A549 (cell line): ENCODE results near the gene MPDU1. TPM values are rescaled to one million over a fixed set of nuclear protein-coding genes. Genes with fewer than 3 reads are reported as not detected.
A peak's percentile ranks its signal among the peaks of the same experiment; 100 is the strongest.

Experiments
- ATAC-seq, 2 experiments: fragments of 200-7000 bp in 1 of 2; fragments of >200 bp in 1 of 2; cut with Nextera tagmentation in 1 of 2; cut with Tn5 transposase in 1 of 2; 3 replicates each; pipeline versions ENCODE4 v1.8.0 to v1.9.1; 2018 to 2020; ENCODE audit warnings: mild to moderate bottlenecking in 1 of 2, moderate library complexity in 1 of 2
- CTCF ChIA-PET: fragments of 300-600 bp; sonication (Branson Sonifier 250); formaldehyde crosslinking; extraction: SDS; loops from one replicate; lab custom pipeline; 2021; ENCODE audit warnings: antibody characterized with exemption, inconsistent platforms; lab: Yijun Ruan, JAX
- POLR2A ChIA-PET: fragments of 350-600 bp; formaldehyde crosslinking; extraction: SDS; loops from one replicate; lab custom pipeline; 2021; ENCODE audit warnings: antibody characterized with exemption, inconsistent platforms; lab: Yijun Ruan, JAX
- DNase-seq, 2 experiments: peaks; one replicate each; pipeline versions ENCODE4 v3.0.0 to v3.0.0-alpha.2; 2011 to 2016; ENCODE audit warnings: low read depth in 1 of 2, low spot score in 1 of 2
- FAIRE-seq: peaks from 2 replicates; lab custom pipeline; 2011; peaks lifted over from hg19 to GRCh38; lab: Jason Lieb, UNC
- H3K27ac ChIP-seq, 2 experiments: fragments of >200 bp; sonication (Bioruptor Twin); formaldehyde crosslinking; 3 replicates each; pipeline ENCODE4 v1.5.1; 2016 to 2017
- H3K4me1 ChIP-seq: fragments of >200 bp; sonication (Bioruptor Twin); formaldehyde crosslinking; 3 replicates; pipeline ENCODE4 v1.6.1; 2016
- H3K4me2 ChIP-seq: fragments of >200 bp; sonication (Bioruptor Twin); formaldehyde crosslinking; 3 replicates; pipeline ENCODE4 v1.6.1; 2016
- H3K4me3 ChIP-seq: fragments of >200 bp; sonication (Bioruptor Twin); formaldehyde crosslinking; 3 replicates; pipeline ENCODE4 v1.5.1; 2016
- H3K9me3 ChIP-seq: fragments of >200 bp; sonication (Bioruptor Twin); formaldehyde crosslinking; 3 replicates; pipeline ENCODE4 v1.6.1; 2016
- ATOH8 ChIP-seq: fragments of 250-450 bp; sonication (Bioruptor Pico); IDR thresholded peaks from 2 replicates; pipeline ENCODE4 v1.5.0; 2020; ENCODE audit warnings: low read depth, mild to moderate bottlenecking, moderate library complexity
- BCL3 ChIP-seq: fragments of >200 bp; sonication (Bioruptor Twin); formaldehyde crosslinking; IDR thresholded peaks from 3 replicates; pipeline ENCODE4 v1.6.1; 2016
- BHLHE40 ChIP-seq: IDR thresholded peaks from 2 replicates; pipeline ENCODE4 v1.6.1; 2012; ENCODE audit warnings: low read depth, low read length, inconsistent platforms
- CHD4 ChIP-seq: fragments of 200-600 bp; sonication (generic); IDR thresholded peaks from 2 replicates; pipeline ENCODE4 v1.6.1; 2016; ENCODE audit warnings: antibody characterized with exemption, mild to moderate bottlenecking, borderline replicate concordance
- E2F6 ChIP-seq: IDR thresholded peaks from 2 replicates; pipeline ENCODE4 v1.6.1; 2012; ENCODE audit warnings: low read depth, borderline replicate concordance
- EHF ChIP-seq: fragments of 250-450 bp; sonication (Bioruptor Pico); IDR thresholded peaks from 2 replicates; pipeline ENCODE4 v1.5.0; 2020; ENCODE audit warnings: mild to moderate bottlenecking
- EHMT2 ChIP-seq: fragments of 200-600 bp; sonication (generic); IDR thresholded peaks from 2 replicates; pipeline ENCODE4 v1.6.1; 2016; ENCODE audit warnings: antibody characterized with exemption, low read depth, mild to moderate bottlenecking, moderate library complexity
- ELK1 ChIP-seq: fragments of 150-350 bp; IDR thresholded peaks from 2 replicates; pipeline ENCODE4 v1.6.1; 2014; ENCODE audit warnings: low read depth, mild to moderate bottlenecking, low read length
- EP300 ChIP-seq, 2 experiments: fragments of >200 bp; sonication (Bioruptor Twin); formaldehyde crosslinking; IDR thresholded peaks; 2 replicates in 1 of 2; 3 replicates in 1 of 2; pipeline ENCODE4 v1.6.1; 2016 to 2017
- FOXS1 ChIP-seq: fragments of 250-450 bp; sonication (Bioruptor Pico); IDR thresholded peaks from 2 replicates; pipeline ENCODE4 v1.5.0; 2020; ENCODE audit warnings: mild to moderate bottlenecking, moderate library complexity
- GATA3 ChIP-seq: IDR thresholded peaks from 2 replicates; pipeline ENCODE4 v1.6.1; 2012; ENCODE audit warnings: borderline replicate concordance
- HDAC2 ChIP-seq: fragments of 200-600 bp; sonication (generic); IDR thresholded peaks from 2 replicates; pipeline ENCODE4 v1.6.1; 2016
- HOXB13 ChIP-seq: fragments of 250-450 bp; sonication (Bioruptor Pico); IDR thresholded peaks from 2 replicates; pipeline ENCODE4 v1.5.0; 2020; ENCODE audit warnings: low read depth, mild to moderate bottlenecking, moderate library complexity
- HOXB5 ChIP-seq: fragments of 250-450 bp; sonication (Bioruptor Pico); IDR thresholded peaks from 2 replicates; pipeline ENCODE4 v1.5.0; 2020; ENCODE audit warnings: mild to moderate bottlenecking, moderate library complexity
- JUNB ChIP-seq: fragments of >200 bp; sonication (Bioruptor Twin); formaldehyde crosslinking; IDR thresholded peaks from 2 replicates; pipeline ENCODE4 v1.6.1; 2016
- MYC ChIP-seq: IDR thresholded peaks from 2 replicates; pipeline ENCODE4 v1.6.1; 2012; ENCODE audit warnings: mild to moderate bottlenecking, inconsistent platforms, low read length, improper control_type of control experiment, borderline replicate concordance
- NFE2L2 ChIP-seq: fragments of 150-350 bp; conservative IDR thresholded peaks from 2 replicates; pipeline ENCODE4 v1.6.1; 2014; ENCODE audit warnings: low read length
- PHF8 ChIP-seq: fragments of 200-600 bp; sonication (generic); IDR thresholded peaks from 2 replicates; pipeline ENCODE4 v1.6.1; 2016; ENCODE audit warnings: low read depth, mild to moderate bottlenecking, antibody characterized with exemption, moderate library complexity, borderline replicate concordance
- RAD21 ChIP-seq, 2 experiments: fragments of >200 bp in 1 of 2; sonication (Bioruptor Twin) in 1 of 2; formaldehyde crosslinking in 1 of 2; IDR thresholded peaks in 1 of 2; conservative IDR thresholded peaks in 1 of 2; 2 replicates in 1 of 2; 3 replicates in 1 of 2; pipeline ENCODE4 v1.6.1; 2012 to 2018; ENCODE audit warnings: inconsistent platforms in 1 of 2
- RCOR1 ChIP-seq: fragments of 150-350 bp; IDR thresholded peaks from 2 replicates; pipeline ENCODE4 v1.6.1; 2014; ENCODE audit warnings: antibody characterized with exemption, low read length, low read depth
- RNF2 ChIP-seq: fragments of 200-600 bp; sonication (generic); IDR thresholded peaks from 2 replicates; pipeline ENCODE4 v1.6.1; 2016; ENCODE audit warnings: low read depth, mild to moderate bottlenecking, antibody characterized with exemption, moderate library complexity, borderline replicate concordance
- SMC3 ChIP-seq: fragments of >200 bp; sonication (Bioruptor Twin); formaldehyde crosslinking; IDR thresholded peaks from 3 replicates; pipeline ENCODE4 v1.6.1; 2018; ENCODE audit warnings: inconsistent platforms
- ZSCAN20 ChIP-seq: fragments of 250-450 bp; sonication (Bioruptor Pico); IDR thresholded peaks from 2 replicates; pipeline ENCODE4 v1.8.0; 2022; ENCODE audit warnings: mild to moderate bottlenecking, moderate library complexity
- WGBS: methylation state at CpG from one replicate; pipeline ENCODE4 v1.1.6; 2017; ENCODE audit errors: missing lambda C conversion rate; 5-methylcytosine and 5-hydroxymethylcytosine counted together
- polyA plus RNA-seq, 4 experiments: library from polyadenylated mRNA; depleted of rRNA in 3 of 4; stranded (reverse); fragments of >200 nt; fragmentation: RNase III in 1 of 4; extraction: RNeasy Plus Mini Kit Qiagen cat#74134 plus additional on column Dnase treatment in 1 of 4; gene quantifications; 2 replicates in 3 of 4; 3 replicates in 1 of 4; pipeline ENCODE4 v1.2.3, GENCODE V29; 2011 to 2017
- TF ChIP-seq, protein P1 (sequence below): fragments of >200 bp; sonication (Bioruptor Twin); formaldehyde crosslinking; IDR thresholded peaks from 3 replicates; pipeline ENCODE4 v1.5.1; 2016
- TF ChIP-seq, protein P2 (sequence below): fragments of 200-600 bp; sonication (generic); IDR thresholded peaks from 2 replicates; pipeline ENCODE4 v1.6.1; 2016; ENCODE audit warnings: antibody characterized with exemption, mild to moderate bottlenecking, moderate library complexity

Gene MPDU1
- polyA plus RNA-seq, 2 of the 4 experiments (the other 2 are of a cell fraction) = 134 to 148 TPM

- Histone ChIP-seq H3K4me3 (no peak overlapping the region), H3K27ac (no peak overlapping the region), H3K4me2 (peak overlapping the region; percentile 23; the same call in 1 of the 3 replicates), H3K4me1 (no peaks in the 10 kb centered on the region), H3K9me3 (no peaks in the 10 kb centered on the region)
- no peak for FAIRE-seq
- DNase-seq = peak; percentile 71 to 87
- WGBS = 31% methylated on average over 5 of the region's 5 CpGs
- TF ChIP-seq RAD21 (conservative IDR thresholded peaks at IDR 0.05 in 1 of 2, IDR thresholded peaks at IDR 0.05 in 1 of 2) (peak; percentile 61 to 82), ELK1 (no peak), SMC3 (peak; percentile 54), JUNB (no peak), NFE2L2 (no peak), EHF (CRISPR knock-in tag) (no peak)
- TF ChIP-seq, protein P1, sequence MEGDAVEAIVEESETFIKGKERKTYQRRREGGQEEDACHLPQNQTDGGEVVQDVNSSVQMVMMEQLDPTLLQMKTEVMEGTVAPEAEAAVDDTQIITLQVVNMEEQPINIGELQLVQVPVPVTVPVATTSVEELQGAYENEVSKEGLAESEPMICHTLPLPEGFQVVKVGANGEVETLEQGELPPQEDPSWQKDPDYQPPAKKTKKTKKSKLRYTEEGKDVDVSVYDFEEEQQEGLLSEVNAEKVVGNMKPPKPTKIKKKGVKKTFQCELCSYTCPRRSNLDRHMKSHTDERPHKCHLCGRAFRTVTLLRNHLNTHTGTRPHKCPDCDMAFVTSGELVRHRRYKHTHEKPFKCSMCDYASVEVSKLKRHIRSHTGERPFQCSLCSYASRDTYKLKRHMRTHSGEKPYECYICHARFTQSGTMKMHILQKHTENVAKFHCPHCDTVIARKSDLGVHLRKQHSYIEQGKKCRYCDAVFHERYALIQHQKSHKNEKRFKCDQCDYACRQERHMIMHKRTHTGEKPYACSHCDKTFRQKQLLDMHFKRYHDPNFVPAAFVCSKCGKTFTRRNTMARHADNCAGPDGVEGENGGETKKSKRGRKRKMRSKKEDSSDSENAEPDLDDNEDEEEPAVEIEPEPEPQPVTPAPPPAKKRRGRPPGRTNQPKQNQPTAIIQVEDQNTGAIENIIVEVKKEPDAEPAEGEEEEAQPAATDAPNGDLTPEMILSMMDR = peak; percentile 50
- ChIA-PET CTCF (interaction anchor here (0.7 to 8.2 kb wide), 20 partner anchors 8 to 460 kb away, joined by 3 to 191 read pairs (median 5); partner anchors contain the start of genes ATP1B2, DNAH2, EFNB3 and FXR2), POLR2A (interaction anchor here (4.3 kb wide), 1 partner anchor 53 kb away, joined by 52 read pairs; the partner anchor contains the start of genes TP53 and WRAP53)
- peak; percentile 63 to 83 for ATAC-seq
These were observed 50.7 kb downstream of the MPDU1 start for GRCh38 chr17:7634384-7634783.

GRCh38 chr17:7636163-7636562 is 52.5 kb downstream of the MPDU1 start:
- no peaks in the 10 kb centered on the region for H3K4me1 ChIP-seq
- no peak for TF ChIP-seq EP300 (IDR thresholded peaks at IDR 0.05)
- no peak for TF ChIP-seq HOXB5 (CRISPR knock-in tag)
- no peak for TF ChIP-seq ATOH8 (CRISPR knock-in tag)
- TF ChIP-seq ZSCAN20 = no peak
- TF ChIP-seq EHMT2 = no peak
- no peak for TF ChIP-seq MYC
- TF ChIP-seq RCOR1 = no peak
- no peak for TF ChIP-seq RNF2
- no peak for TF ChIP-seq PHF8
- TF ChIP-seq HOXB13 (CRISPR knock-in tag) = no peak
- no peak for TF ChIP-seq BCL3
- no peak for TF ChIP-seq E2F6
- TF ChIP-seq GATA3 = no peak
- no peak for TF ChIP-seq HDAC2
- TF ChIP-seq BHLHE40 = no peak
- no peak for TF ChIP-seq JUNB
- TF ChIP-seq, protein P2, sequence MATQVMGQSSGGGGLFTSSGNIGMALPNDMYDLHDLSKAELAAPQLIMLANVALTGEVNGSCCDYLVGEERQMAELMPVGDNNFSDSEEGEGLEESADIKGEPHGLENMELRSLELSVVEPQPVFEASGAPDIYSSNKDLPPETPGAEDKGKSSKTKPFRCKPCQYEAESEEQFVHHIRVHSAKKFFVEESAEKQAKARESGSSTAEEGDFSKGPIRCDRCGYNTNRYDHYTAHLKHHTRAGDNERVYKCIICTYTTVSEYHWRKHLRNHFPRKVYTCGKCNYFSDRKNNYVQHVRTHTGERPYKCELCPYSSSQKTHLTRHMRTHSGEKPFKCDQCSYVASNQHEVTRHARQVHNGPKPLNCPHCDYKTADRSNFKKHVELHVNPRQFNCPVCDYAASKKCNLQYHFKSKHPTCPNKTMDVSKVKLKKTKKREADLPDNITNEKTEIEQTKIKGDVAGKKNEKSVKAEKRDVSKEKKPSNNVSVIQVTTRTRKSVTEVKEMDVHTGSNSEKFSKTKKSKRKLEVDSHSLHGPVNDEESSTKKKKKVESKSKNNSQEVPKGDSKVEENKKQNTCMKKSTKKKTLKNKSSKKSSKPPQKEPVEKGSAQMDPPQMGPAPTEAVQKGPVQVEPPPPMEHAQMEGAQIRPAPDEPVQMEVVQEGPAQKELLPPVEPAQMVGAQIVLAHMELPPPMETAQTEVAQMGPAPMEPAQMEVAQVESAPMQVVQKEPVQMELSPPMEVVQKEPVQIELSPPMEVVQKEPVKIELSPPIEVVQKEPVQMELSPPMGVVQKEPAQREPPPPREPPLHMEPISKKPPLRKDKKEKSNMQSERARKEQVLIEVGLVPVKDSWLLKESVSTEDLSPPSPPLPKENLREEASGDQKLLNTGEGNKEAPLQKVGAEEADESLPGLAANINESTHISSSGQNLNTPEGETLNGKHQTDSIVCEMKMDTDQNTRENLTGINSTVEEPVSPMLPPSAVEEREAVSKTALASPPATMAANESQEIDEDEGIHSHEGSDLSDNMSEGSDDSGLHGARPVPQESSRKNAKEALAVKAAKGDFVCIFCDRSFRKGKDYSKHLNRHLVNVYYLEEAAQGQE = no peak
- TF ChIP-seq FOXS1 (CRISPR knock-in tag) = no peak
- TF ChIP-seq CHD4 = no peak
- TF ChIP-seq, all 56 proteins: peak for 0
- no peak overlapping the region for H3K4me3 ChIP-seq
- H3K27ac ChIP-seq = no peak overlapping the region
- no peaks in the 10 kb centered on the region for H3K9me3 ChIP-seq
- ChIA-PET CTCF (interaction anchor here (0.7 to 8.2 kb wide), 7 partner anchors 13 to 483 kb away, joined by 3 to 191 read pairs (median 66); partner anchors contain the start of genes ATP1B2, EFNB3, FXR2 and TP53), POLR2A (interaction anchor here (1.0 kb wide), 1 partner anchor 51 kb away, joined by 6 read pairs; the partner anchor contains the start of gene TP53)
- no peak overlapping the region for H3K4me2 ChIP-seq
- FAIRE-seq (no peak), DNase-seq (no peak), ATAC-seq (no peak)
- 54% methylated on average over 5 of the region's 5 CpGs for WGBS
